Measurements from ENCODE around the gene GDPD5.

DNA sequence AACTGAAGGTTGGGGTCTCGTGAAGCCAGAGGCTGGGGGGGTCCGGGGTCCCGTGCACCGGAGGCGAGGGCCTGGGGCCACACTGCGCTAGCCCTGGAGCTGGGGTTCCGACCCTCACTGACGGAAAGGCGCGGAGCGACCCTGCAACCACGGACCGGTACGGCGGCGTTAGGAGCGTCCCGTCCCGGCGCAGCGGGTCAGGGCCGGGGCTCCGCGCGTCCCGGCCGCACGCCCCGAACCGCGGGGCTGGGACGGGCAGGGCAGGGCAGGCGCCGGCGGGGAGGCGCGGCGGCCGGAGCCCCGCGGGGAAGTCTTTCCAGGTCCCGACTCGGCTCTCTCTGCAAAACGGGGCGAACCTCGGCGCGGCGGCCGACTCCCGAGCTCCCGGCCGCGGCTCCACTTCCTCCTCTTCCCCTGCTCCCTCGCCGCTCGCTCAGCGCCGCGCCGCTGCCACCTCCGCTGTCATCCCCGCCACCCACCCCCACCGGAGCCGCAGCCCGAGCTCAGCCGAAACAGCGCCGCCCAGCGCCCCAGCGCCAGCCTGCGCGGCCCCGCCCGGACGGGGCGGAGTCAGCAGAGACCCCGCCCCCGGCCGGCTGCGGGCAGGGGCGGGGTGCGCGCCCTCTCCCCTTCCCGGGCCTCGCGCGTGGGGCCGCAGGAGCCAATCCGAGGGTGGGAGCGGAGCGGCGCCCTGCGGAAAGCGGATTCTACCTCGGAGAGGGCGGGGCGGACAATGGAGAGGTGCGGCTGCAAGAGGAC is at the start of gene GDPD5:
- TF ChIP-seq, protein P1, sequence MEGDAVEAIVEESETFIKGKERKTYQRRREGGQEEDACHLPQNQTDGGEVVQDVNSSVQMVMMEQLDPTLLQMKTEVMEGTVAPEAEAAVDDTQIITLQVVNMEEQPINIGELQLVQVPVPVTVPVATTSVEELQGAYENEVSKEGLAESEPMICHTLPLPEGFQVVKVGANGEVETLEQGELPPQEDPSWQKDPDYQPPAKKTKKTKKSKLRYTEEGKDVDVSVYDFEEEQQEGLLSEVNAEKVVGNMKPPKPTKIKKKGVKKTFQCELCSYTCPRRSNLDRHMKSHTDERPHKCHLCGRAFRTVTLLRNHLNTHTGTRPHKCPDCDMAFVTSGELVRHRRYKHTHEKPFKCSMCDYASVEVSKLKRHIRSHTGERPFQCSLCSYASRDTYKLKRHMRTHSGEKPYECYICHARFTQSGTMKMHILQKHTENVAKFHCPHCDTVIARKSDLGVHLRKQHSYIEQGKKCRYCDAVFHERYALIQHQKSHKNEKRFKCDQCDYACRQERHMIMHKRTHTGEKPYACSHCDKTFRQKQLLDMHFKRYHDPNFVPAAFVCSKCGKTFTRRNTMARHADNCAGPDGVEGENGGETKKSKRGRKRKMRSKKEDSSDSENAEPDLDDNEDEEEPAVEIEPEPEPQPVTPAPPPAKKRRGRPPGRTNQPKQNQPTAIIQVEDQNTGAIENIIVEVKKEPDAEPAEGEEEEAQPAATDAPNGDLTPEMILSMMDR (IDR thresholded peaks at IDR 0.05) = peak; percentile 13 to 73 (median 56)
- peak; percentile 53 to 59 for TF ChIP-seq POLR2A (IDR thresholded peaks at IDR 0.05)

All from uterus (tissue), 2 donors.